B cell (primary cell): ENCODE measurements around the gene DLK1. TPM values are rescaled to one million over a fixed set of nuclear protein-coding genes. Genes with fewer than 3 reads are reported as not detected.

ENCODE experiments used
- ATAC-seq: fragments of 200-7000 bp; cut with Tn5 transposase; one replicate; pipeline ENCODE4 v1.10.0; 2021; ENCODE audit warnings: low read depth, mild to moderate bottlenecking, moderate number of reproducible peaks, moderate library complexity
- CTCF ChIA-PET: fragments of 350-600 bp; sonication (Branson Sonifier 250); formaldehyde crosslinking; loops from one replicate; lab custom pipeline; 2021; ENCODE audit warnings: antibody characterized with exemption, inconsistent platforms; lab: Charles Lee
- POLR2A ChIA-PET: fragments of 350-600 bp; sonication (Branson Sonifier 250); formaldehyde crosslinking; loops from one replicate; lab custom pipeline; 2021; ENCODE audit warnings: antibody characterized with exemption; lab: Charles Lee
- DNase-seq: peaks from one replicate; pipeline ENCODE4 v3.0.0; 2013
- H2AFZ ChIP-seq: 2 replicates; pipeline ENCODE4 v1.6.1; 2012; ENCODE audit warnings: mild to moderate bottlenecking, low read depth, low read length; ENCODE audit not compliant: insufficient read depth, poor library complexity, severe bottlenecking
- H3K27ac ChIP-seq, 2 donors: 1 replicate in 1 of 2; 2 replicates in 1 of 2; pipeline ENCODE4 v1.5.1; 2012 to 2013; ENCODE audit warnings: low read length in 2 of 2, mild to moderate bottlenecking in 2 of 2, moderate library complexity in 1 of 2
- H3K27me3 ChIP-seq, 4 experiments: fragments of 200-600 bp in 1 of 4; sonication (generic) in 1 of 4; replicated peaks in 1 of 4; 1 replicate in 2 of 4; 2 replicates in 2 of 4; pipeline versions ENCODE4 v1.6.1 to v1.7.0; 2013 to 2016; ENCODE audit warnings: low read length in 3 of 4, mild to moderate bottlenecking in 2 of 4, mixed read lengths in 1 of 4, moderate library complexity in 1 of 4; ENCODE audit not compliant: insufficient read depth in 4 of 4, control insufficient read depth in 3 of 4; ENCODE audit errors: control extremely low read depth in 1 of 4
- H3K36me3 ChIP-seq, 2 experiments: replicated peaks in 1 of 2; 1 replicate in 1 of 2; 2 replicates in 1 of 2; pipeline versions ENCODE4 v1.6.1 to v1.7.1; 2013; ENCODE audit warnings: low read length in 1 of 2; ENCODE audit not compliant: insufficient read depth in 2 of 2, control insufficient read depth in 1 of 2; ENCODE audit errors: control extremely low read depth in 1 of 2, extremely low read depth in 1 of 2
- H3K4me1 ChIP-seq, 2 donors: fragments of 200-600 bp in 1 of 2; sonication (generic) in 1 of 2; 1 replicate in 1 of 2; 2 replicates in 1 of 2; pipeline versions ENCODE4 v1.5.1 to v1.6.1; 2013 to 2017; ENCODE audit warnings: low read length in 2 of 2; ENCODE audit not compliant: control insufficient read depth in 2 of 2, insufficient read depth in 2 of 2
- H3K4me2 ChIP-seq: replicated peaks from 2 replicates; pipeline ENCODE3; 2012; ENCODE audit warnings: mild to moderate bottlenecking, low read depth, low read length; ENCODE audit not compliant: poor library complexity, severe bottlenecking
- H3K4me3 ChIP-seq, 5 experiments: fragments of 200-600 bp in 1 of 5; sonication (generic) in 1 of 5; 1 replicate in 3 of 5; 2 replicates in 2 of 5; pipeline versions ENCODE4 v1.5.1 to v1.7.0; 2011 to 2016; ENCODE audit warnings: low read length in 4 of 5, mild to moderate bottlenecking in 4 of 5, low read depth in 2 of 5, control low read depth in 1 of 5, moderate library complexity in 1 of 5; ENCODE audit not compliant: insufficient read depth in 1 of 5; ENCODE audit errors: control extremely low read depth in 1 of 5, extremely low read depth in 1 of 5
- H3K79me2 ChIP-seq: fragments of 200-600 bp; sonication (generic); one replicate; pipeline ENCODE4 v1.6.0; 2016; ENCODE audit warnings: low read length; ENCODE audit not compliant: control insufficient read depth, insufficient read depth
- H3K9ac ChIP-seq: fragments of 200-600 bp; sonication (generic); 2 replicates; pipeline ENCODE4 v1.6.1; 2017; ENCODE audit warnings: mild to moderate bottlenecking, low read length, moderate library complexity
- H3K9me3 ChIP-seq, 3 donors: one replicate each; pipeline versions ENCODE4 v1.6.1 to v1.7.1; 2013; ENCODE audit warnings: low read length in 2 of 3; ENCODE audit not compliant: control insufficient read depth in 2 of 3, insufficient read depth in 1 of 3; ENCODE audit errors: control extremely low read depth in 1 of 3
- H4K20me1 ChIP-seq: 2 replicates; pipeline ENCODE4 v1.6.0; 2012; ENCODE audit warnings: mild to moderate bottlenecking, low read length; ENCODE audit not compliant: insufficient read depth, control insufficient read depth, poor library complexity, severe bottlenecking
- H3K27ac Mint-ChIP-seq: one replicate; pipeline ENCODE4 v1.8.0; 2021; ENCODE audit warnings: mixed read lengths
- H3K27me3 Mint-ChIP-seq: one replicate; pipeline ENCODE4 v1.8.0; 2021; ENCODE audit warnings: mixed read lengths
- H3K4me1 Mint-ChIP-seq: one replicate; pipeline ENCODE4 v1.8.0; 2021; ENCODE audit warnings: mixed read lengths
- H3K4me3 Mint-ChIP-seq: one replicate; pipeline ENCODE4 v1.8.0; 2021; ENCODE audit warnings: mixed read lengths
- H3K9me3 Mint-ChIP-seq: one replicate; pipeline ENCODE4 v1.8.0; 2022; ENCODE audit warnings: mixed read lengths; ENCODE audit not compliant: insufficient read depth
- CTCF ChIP-seq: fragments of 200-600 bp; IDR thresholded peaks from one replicate; pipeline ENCODE4 v1.8.0; 2022; ENCODE audit warnings: antibody characterized with exemption, mild to moderate bottlenecking
- EZH2 ChIP-seq: IDR thresholded peaks from 2 replicates; pipeline ENCODE4 v1.6.1; 2012; ENCODE audit warnings: borderline replicate concordance, low read depth, mild to moderate bottlenecking, moderate library complexity, low read length; ENCODE audit not compliant: insufficient read depth, poor library complexity, severe bottlenecking
- WGBS: methylation state at CpG from one replicate; pipeline ENCODE4 v1.1.5; 2013; ENCODE audit warnings: missing lambda C conversion rate; ENCODE audit not compliant: insufficient coverage; 5-methylcytosine and 5-hydroxymethylcytosine counted together
- intact Hi-C: fragments of 100-400 bp; cut with micrococcal nuclease; formaldehyde crosslinking; loops from one replicate; pipeline ENCODE4 v1.10.0; 2022
- polyA plus RNA-seq: library from polyadenylated mRNA; depleted of rRNA; stranded (reverse); fragments of >200 nt; gene quantifications from 2 replicates; pipeline ENCODE4 v1.2.3, GENCODE V29; 2012
- total RNA-seq, 2 donors: library from RNA; stranded (reverse); fragments of 120-200 nt in 1 of 2; gene quantifications; 1 replicate in 1 of 2; 2 replicates in 1 of 2; pipeline versions ENCODE4 v1.2.3 to v1.2.4, GENCODE V29; 2013 to 2022

The DLK1 gene
- total and polyA plus RNA-seq, 2 donors (not counting 1 experiment from before 2014, with no cell fraction given): not detected

- TF ChIP-seq CTCF (no peak), EZH2 (no peak)
- Histone ChIP-seq H3K36me3 (no peaks in the 10 kb centered on the region), H3K4me2 (no peak overlapping the region), H3K4me3 (no peak overlapping the region), H2AFZ (no peak overlapping the region), H3K9ac (no peak overlapping the region), H3K9me3 (peaks cover 0 to 46% (median 0%) of the 10 kb centered on the region in 3 donors), H3K27me3 (peaks cover 0 to 19% (median 3%) of the 10 kb centered on the region in 4 experiments), H3K4me1 (peaks cover 7 to 8% of the 10 kb centered on the region in 2 donors), H4K20me1 (no peaks in the 10 kb centered on the region), H3K27ac (no peak overlapping the region), H3K79me2 (no peaks in the 10 kb centered on the region)
- no peak for DNase-seq
- POLR2A ChIA-PET: no interaction called here
- WGBS: 80% methylated on average over 6 of the region's 7 CpGs
- no peak for ATAC-seq
- Mint-ChIP-seq H3K4me1 (peaks cover 14% of the 10 kb centered on the region), H3K27ac (no peak overlapping the region), H3K9me3 (peaks cover 2% of the 10 kb centered on the region), H3K27me3 (peaks cover 32% of the 10 kb centered on the region), H3K4me3 (no peak overlapping the region)
- CTCF ChIA-PET: no interaction called here
- intact Hi-C loops: no loop called here
These were observed 14.2 kb upstream of the DLK1 start for GRCh38 chr14:100712490-100712889.

GRCh38 chr14:100713705-100714104 lies 13.0 kb upstream of the DLK1 start:
- CTCF ChIA-PET: no interaction called here
- H3K79me2 ChIP-seq: no peaks in the 10 kb centered on the region
- peaks cover 0 to 27% (median 3%) of the 10 kb centered on the region in 4 experiments for H3K27me3 ChIP-seq

More at GRCh38 chr14:100713705-100714104, 13.0 kb upstream of the DLK1 start:
- no peak overlapping the region for H3K4me3 ChIP-seq
- DNase-seq (no peak), ATAC-seq (no peak)
- Mint-ChIP-seq H3K27ac (no peak overlapping the region), H3K4me3 (no peak overlapping the region), H3K4me1 (peaks cover 14% of the 10 kb centered on the region), H3K9me3 (peaks cover 2% of the 10 kb centered on the region), H3K27me3 (peaks cover 41% of the 10 kb centered on the region)
- TF ChIP-seq EZH2 (no peak), CTCF (no peak)
- no peaks in the 10 kb centered on the region for H4K20me1 ChIP-seq
- WGBS: 25% methylated on average over 10 of the region's 10 CpGs
- H3K9ac ChIP-seq: no peak overlapping the region
- H3K9me3 ChIP-seq: peaks cover 0 to 41% (median 0%) of the 10 kb centered on the region in 3 donors
- intact Hi-C loops: no loop called here
- peak overlapping the region; percentile 3 for H3K4me2 ChIP-seq
- no peaks in the 10 kb centered on the region for H3K36me3 ChIP-seq
- H3K4me1 ChIP-seq: peaks cover 7 to 8% of the 10 kb centered on the region in 2 donors
- no peak overlapping the region for H3K27ac ChIP-seq
- no peak overlapping the region for H2AFZ ChIP-seq
- POLR2A ChIA-PET: no interaction called here
